ENCODE data around the gene FAM50B.
"Not testable (repeated sequence)": the region's sequence is repeated elsewhere in the genome, so short reads cannot be mapped to it uniquely, and the experiment has no call there.

The FAM50B gene

GRCh38 chr6:3850451-3851203, 1.5 kb downstream of the FAM50B start:
- peak; percentile 31 for DNase-seq

- DNase-seq: no peak
These were observed 2.7 kb downstream of the FAM50B start for GRCh38 chr6:3851839-3852238.

- DNase-seq: no peak
These were observed 3.2 kb downstream of the FAM50B start for GRCh38 chr6:3852391-3852790.

- no peak for DNase-seq
These were observed 6.7 kb downstream of the FAM50B start for GRCh38 chr6:3855866-3856265.

- DNase-seq: no peak
These were observed 7.4 kb downstream of the FAM50B start for GRCh38 chr6:3856576-3856975.

GRCh38 chr6:3857468-3858456, 8.6 kb downstream of the FAM50B start:
- no peak for DNase-seq

- no peak for DNase-seq
These were observed 10.8 kb downstream of the FAM50B start for GRCh38 chr6:3859878-3860552.

GRCh38 chr6:3861424-3861823, 12.3 kb downstream of the FAM50B start:
- no peak for DNase-seq

GRCh38 chr6:3862038-3862437, 12.9 kb downstream of the FAM50B start:
- no peak for DNase-seq

- DNase-seq: not testable (repeated sequence)
These were observed 14.1 kb downstream of the FAM50B start for GRCh38 chr6:3863322-3863721.

GRCh38 chr6:3865463-3865862, 16.3 kb downstream of the FAM50B start:
- no peak for DNase-seq

- no peak for DNase-seq
These were observed 18.7 kb downstream of the FAM50B start for GRCh38 chr6:3867641-3868502.

GRCh38 chr6:3868544-3868943, 19.4 kb downstream of the FAM50B start:
- DNase-seq: no peak

- no peak for DNase-seq
These were observed 20.1 kb downstream of the FAM50B start for GRCh38 chr6:3869284-3869631.

- no peak for DNase-seq
These were observed 20.7 kb downstream of the FAM50B start for GRCh38 chr6:3869632-3870527.

GRCh38 chr6:3870528-3870925, 21.4 kb downstream of the FAM50B start:
- DNase-seq: no peak

- no peak for DNase-seq
These were observed 22.3 kb downstream of the FAM50B start for GRCh38 chr6:3871515-3871914.

- DNase-seq: no peak
These were observed 22.8 kb downstream of the FAM50B start for GRCh38 chr6:3871939-3872338.

- no peak for DNase-seq
These were observed 23.2 kb downstream of the FAM50B start for GRCh38 chr6:3872370-3872854.

- no peak for DNase-seq
These were observed 23.9 kb downstream of the FAM50B start for GRCh38 chr6:3873051-3873450.

- no peak for DNase-seq
These were observed 24.9 kb downstream of the FAM50B start for GRCh38 chr6:3874069-3874468.

Measured in CD4-positive, alpha-beta T cell treated with Interleukin-10 for 1 hour (primary cell).